Mucosa of stomach (tissue), 1 donor: ENCODE data around the gene C16orf86.

Experiments
- H3K27me3 ChIP-seq: one replicate; pipeline ENCODE4 v1.7.0; 2013; ENCODE audit warnings: mild to moderate bottlenecking, low read length; ENCODE audit not compliant: control insufficient read depth, insufficient read depth
- H3K36me3 ChIP-seq: one replicate; pipeline ENCODE4 v1.7.0; 2013; ENCODE audit warnings: low read length; ENCODE audit not compliant: control insufficient read depth, insufficient read depth
- H3K4me1 ChIP-seq: one replicate; pipeline ENCODE4 v1.7.0; 2013; ENCODE audit warnings: mild to moderate bottlenecking, low read length; ENCODE audit not compliant: control insufficient read depth, insufficient read depth
- H3K4me3 ChIP-seq: one replicate; pipeline ENCODE4 v1.7.0; 2013; ENCODE audit warnings: low read length
- H3K9ac ChIP-seq: one replicate; pipeline ENCODE4 v1.7.0; 2013; ENCODE audit warnings: mild to moderate bottlenecking, low read length, moderate library complexity
- H3K9me3 ChIP-seq: one replicate; pipeline ENCODE4 v1.7.0; 2013; ENCODE audit warnings: mild to moderate bottlenecking, low read length, moderate library complexity; ENCODE audit not compliant: control insufficient read depth
- donor health status: Pancreatic carcinoma.

The C16orf86 gene

GRCh38 chr16:67672739-67673662, 6.4 kb downstream of the C16orf86 start:
- Histone ChIP-seq H3K36me3 (no peaks in the 10 kb centered on the region), H3K9me3 (no peaks in the 10 kb centered on the region), H3K9ac (no peak overlapping the region), H3K4me1 (peaks cover 31% of the 10 kb centered on the region), H3K27me3 (no peaks in the 10 kb centered on the region), H3K4me3 (no peak overlapping the region)

GRCh38 chr16:67673712-67674580, 7.3 kb downstream of the C16orf86 start:
- no peak overlapping the region for H3K9ac ChIP-seq
- H3K4me3 ChIP-seq = no peak overlapping the region
- H3K27me3 ChIP-seq = no peaks in the 10 kb centered on the region
- H3K9me3 ChIP-seq = no peaks in the 10 kb centered on the region
- no peaks in the 10 kb centered on the region for H3K36me3 ChIP-seq
- peaks cover 28% of the 10 kb centered on the region for H3K4me1 ChIP-seq

GRCh38 chr16:67674851-67675578, 8.4 kb downstream of the C16orf86 start:
- Histone ChIP-seq H3K4me3 (no peak overlapping the region), H3K4me1 (peaks cover 28% of the 10 kb centered on the region), H3K9me3 (no peaks in the 10 kb centered on the region), H3K27me3 (no peaks in the 10 kb centered on the region), H3K9ac (no peak overlapping the region), H3K36me3 (no peaks in the 10 kb centered on the region)

GRCh38 chr16:67675579-67675935, 8.9 kb downstream of the C16orf86 start:
- no peak overlapping the region for H3K9ac ChIP-seq
- H3K4me1 ChIP-seq = peaks cover 28% of the 10 kb centered on the region
- H3K27me3 ChIP-seq = no peaks in the 10 kb centered on the region
- H3K9me3 ChIP-seq = no peaks in the 10 kb centered on the region
- no peak overlapping the region for H3K4me3 ChIP-seq
- no peaks in the 10 kb centered on the region for H3K36me3 ChIP-seq

- Histone ChIP-seq H3K27me3 (no peaks in the 10 kb centered on the region), H3K4me3 (no peak overlapping the region), H3K4me1 (peaks cover 28% of the 10 kb centered on the region), H3K9ac (no peak overlapping the region), H3K9me3 (no peaks in the 10 kb centered on the region), H3K36me3 (no peaks in the 10 kb centered on the region)
Observed at GRCh38 chr16:67675999-67676398, 9.4 kb downstream of the C16orf86 start.

GRCh38 chr16:67676516-67676915, 9.9 kb downstream of the C16orf86 start:
- Histone ChIP-seq H3K9ac (no peak overlapping the region), H3K4me1 (peaks cover 28% of the 10 kb centered on the region), H3K9me3 (no peaks in the 10 kb centered on the region), H3K4me3 (no peak overlapping the region), H3K27me3 (no peaks in the 10 kb centered on the region), H3K36me3 (no peaks in the 10 kb centered on the region)

GRCh38 chr16:67676939-67677338, 10.3 kb downstream of the C16orf86 start:
- H3K9ac ChIP-seq = no peak overlapping the region
- no peaks in the 10 kb centered on the region for H3K9me3 ChIP-seq
- H3K36me3 ChIP-seq = no peaks in the 10 kb centered on the region
- H3K4me3 ChIP-seq = no peak overlapping the region
- peaks cover 28% of the 10 kb centered on the region for H3K4me1 ChIP-seq
- no peaks in the 10 kb centered on the region for H3K27me3 ChIP-seq

GRCh38 chr16:67677712-67678111, 11.1 kb downstream of the C16orf86 start:
- no peak overlapping the region for H3K9ac ChIP-seq
- peaks cover 28% of the 10 kb centered on the region for H3K4me1 ChIP-seq

GRCh38 chr16:67678354-67679023, 11.9 kb downstream of the C16orf86 start:
- Histone ChIP-seq H3K4me1 (peaks cover 21% of the 10 kb centered on the region), H3K4me3 (no peak overlapping the region), H3K27me3 (no peaks in the 10 kb centered on the region), H3K9me3 (no peaks in the 10 kb centered on the region), H3K9ac (no peak overlapping the region), H3K36me3 (no peaks in the 10 kb centered on the region)

More at GRCh38 chr16:67677712-67678111, 11.1 kb downstream of the C16orf86 start:
- Histone ChIP-seq H3K4me3 (no peak overlapping the region), H3K36me3 (no peaks in the 10 kb centered on the region), H3K27me3 (no peaks in the 10 kb centered on the region), H3K9me3 (no peaks in the 10 kb centered on the region)

- Histone ChIP-seq H3K9me3 (no peaks in the 10 kb centered on the region), H3K9ac (no peak overlapping the region), H3K4me1 (peaks cover 6% of the 10 kb centered on the region), H3K27me3 (no peaks in the 10 kb centered on the region), H3K4me3 (no peak overlapping the region), H3K36me3 (peaks cover 5% of the 10 kb centered on the region)
Observed at GRCh38 chr16:67679935-67680897, 13.6 kb downstream of the C16orf86 start.
